Liver (tissue), 9 donors: Measurements from ENCODE around the gene AK3. TPM values are rescaled to one million over a fixed set of nuclear protein-coding genes. Genes with fewer than 3 reads are reported as not detected.
A peak's percentile ranks its signal among the peaks of the same experiment; 100 is the strongest.

Experiments
- DNase-seq: peaks from one replicate; pipeline ENCODE4 v3.0.0-alpha.2; 2017; ENCODE audit warnings: low spot score
- H3K27ac ChIP-seq, 2 donors: one replicate each; pipeline ENCODE4 v1.7.0; 2013; ENCODE audit warnings: inconsistent platforms in 2 of 2, low read length in 2 of 2, control low read depth in 1 of 2, low read depth in 1 of 2, mild to moderate bottlenecking in 1 of 2
- H3K27me3 ChIP-seq, 4 donors: one replicate each; pipeline versions ENCODE4 v1.6.1 to v1.7.0; 2013; ENCODE audit warnings: low read length in 3 of 4, inconsistent platforms in 1 of 4, mild to moderate bottlenecking in 1 of 4, moderate library complexity in 1 of 4; ENCODE audit not compliant: control insufficient read depth in 4 of 4, insufficient read depth in 4 of 4
- H3K36me3 ChIP-seq, 4 donors: one replicate each; pipeline versions ENCODE4 v1.6.1 to v1.7.0; 2013; ENCODE audit warnings: low read length in 3 of 4, mild to moderate bottlenecking in 3 of 4, low read depth in 1 of 4, moderate library complexity in 1 of 4; ENCODE audit not compliant: control insufficient read depth in 4 of 4, insufficient read depth in 3 of 4
- H3K4me1 ChIP-seq, 4 donors: one replicate each; pipeline versions ENCODE4 v1.6.1 to v1.7.0; 2013; ENCODE audit warnings: low read length in 3 of 4, mild to moderate bottlenecking in 3 of 4, moderate library complexity in 1 of 4; ENCODE audit not compliant: control insufficient read depth in 4 of 4, insufficient read depth in 4 of 4
- H3K4me3 ChIP-seq, 3 donors: one replicate each; pipeline versions ENCODE4 v1.6.1 to v1.7.0; 2013; ENCODE audit warnings: low read length in 3 of 3, control low read depth in 1 of 3, low read depth in 1 of 3, mild to moderate bottlenecking in 1 of 3
- H3K9ac ChIP-seq, 2 donors: one replicate each; pipeline ENCODE4 v1.7.0; 2013; ENCODE audit warnings: low read length in 2 of 2, mild to moderate bottlenecking in 2 of 2, moderate library complexity in 2 of 2, control low read depth in 1 of 2, low read depth in 1 of 2
- H3K9me3 ChIP-seq, 4 donors: one replicate each; pipeline versions ENCODE4 v1.6.1 to v1.7.0; 2013; ENCODE audit warnings: low read length in 3 of 4; ENCODE audit not compliant: control insufficient read depth in 4 of 4
- ATF3 ChIP-seq: IDR thresholded peaks from 2 replicates; pipeline ENCODE4 v1.6.1; 2016; ENCODE audit warnings: antibody characterized with exemption
- EGR1 ChIP-seq, 2 donors: IDR thresholded peaks; 2 replicates each; pipeline ENCODE4 v1.6.1; 2016 to 2018; ENCODE audit warnings: antibody characterized with exemption in 2 of 2, low read depth in 2 of 2
- FOXA1 ChIP-seq: IDR thresholded peaks from 2 replicates; pipeline ENCODE4 v1.6.1; 2016; ENCODE audit warnings: antibody characterized with exemption
- FOXA2 ChIP-seq: IDR thresholded peaks from 2 replicates; pipeline ENCODE4 v1.6.1; 2016; ENCODE audit warnings: antibody characterized with exemption
- GABPA ChIP-seq, 2 donors: IDR thresholded peaks in 1 of 2; conservative IDR thresholded peaks in 1 of 2; 2 replicates each; pipeline ENCODE4 v1.6.1; 2016; ENCODE audit warnings: antibody characterized with exemption in 2 of 2, mild to moderate bottlenecking in 1 of 2, moderate library complexity in 1 of 2
- HNF4A ChIP-seq, 2 donors: conservative IDR thresholded peaks; 2 replicates each; pipeline ENCODE4 v1.6.1; 2016; ENCODE audit warnings: antibody characterized with exemption in 2 of 2, mild to moderate bottlenecking in 2 of 2
- HNF4G ChIP-seq: IDR thresholded peaks from 2 replicates; pipeline ENCODE4 v1.6.1; 2016; ENCODE audit warnings: antibody characterized with exemption
- JUND ChIP-seq, 2 donors: IDR thresholded peaks; 2 replicates each; pipeline ENCODE4 v1.6.1; 2016; ENCODE audit warnings: antibody characterized with exemption in 2 of 2
- MAX ChIP-seq: IDR thresholded peaks from 2 replicates; pipeline ENCODE4 v1.6.1; 2016; ENCODE audit warnings: antibody characterized with exemption
- NR2F2 ChIP-seq: IDR thresholded peaks from 2 replicates; pipeline ENCODE4 v1.6.1; 2016; ENCODE audit warnings: antibody characterized with exemption
- RAD21 ChIP-seq, 2 donors: IDR thresholded peaks; 2 replicates each; pipeline ENCODE4 v1.6.1; 2016; ENCODE audit warnings: antibody characterized with exemption in 2 of 2, mild to moderate bottlenecking in 2 of 2
- RXRA ChIP-seq, 2 donors: IDR thresholded peaks; 2 replicates each; pipeline ENCODE4 v1.6.1; 2017 to 2018; ENCODE audit warnings: antibody characterized with exemption in 2 of 2, mild to moderate bottlenecking in 1 of 2
- SP1 ChIP-seq: IDR thresholded peaks from 2 replicates; pipeline ENCODE4 v1.6.1; 2018; ENCODE audit warnings: antibody characterized with exemption, mild to moderate bottlenecking
- TAF1 ChIP-seq: conservative IDR thresholded peaks from 2 replicates; pipeline ENCODE4 v1.6.1; 2016; ENCODE audit warnings: antibody characterized with exemption, mild to moderate bottlenecking
- YY1 ChIP-seq: IDR thresholded peaks from 2 replicates; pipeline ENCODE4 v1.6.1; 2016; ENCODE audit warnings: antibody characterized with exemption, mild to moderate bottlenecking
- ZBTB33 ChIP-seq: IDR thresholded peaks from 2 replicates; pipeline ENCODE4 v1.6.1; 2016; ENCODE audit warnings: antibody characterized with exemption
- WGBS: extraction: QIAGEN DNeasy Blood & Tissue Kit; methylation state at CpG from one replicate; pipeline ENCODE4 v1.1.7; 2013; 5-methylcytosine and 5-hydroxymethylcytosine counted together
- polyA plus RNA-seq, 2 donors: library from polyadenylated mRNA; stranded (reverse) in 1 of 2; unstranded in 1 of 2; fragments of 200-250 nt in 1 of 2; fragments of >200 nt in 1 of 2; fragmentation: Nextera tagmentation in 1 of 2; extraction: Ambion mirVana in 1 of 2; gene quantifications; one replicate each; pipeline versions ENCODE4 v1.2.1 to v1.2.3, GENCODE V29; 2013 to 2015
- total RNA-seq, 2 donors: library from RNA; depleted of rRNA; stranded (reverse); fragments of >200 nt; gene quantifications; one replicate each; pipeline ENCODE4 v1.2.3, GENCODE V29; 2014
- donor health status: healthy.
- donor health status: healthy.
- donor health status: healthy.
- donor health status: healthy.
- donor health status: healthy.

The AK3 gene
- total and polyA plus RNA-seq, 4 donors = 70.6 to 181 (median 101) TPM

- no peaks in the 10 kb centered on the region for H3K9me3 ChIP-seq
- no peak overlapping the region for H3K27ac ChIP-seq
- H3K4me3 ChIP-seq = no peak overlapping the region
- no peak overlapping the region for H3K9ac ChIP-seq
- no peak for TF ChIP-seq NR2F2
- no peak for TF ChIP-seq EGR1 (IDR thresholded peaks at IDR 0.05; ENCODE audit: low read depth in 2 of 2)
- TF ChIP-seq FOXA1 = no peak
- no peak for TF ChIP-seq FOXA2
- no peak for TF ChIP-seq SP1
- no peak for TF ChIP-seq ZBTB33
- TF ChIP-seq HNF4G = no peak
- TF ChIP-seq JUND (IDR thresholded peaks at IDR 0.05) = no peak
- TF ChIP-seq YY1 = no peak
- no peak for TF ChIP-seq MAX
- no peak for TF ChIP-seq HNF4A (conservative IDR thresholded peaks at IDR 0.05)
- no peak for TF ChIP-seq GABPA (IDR thresholded peaks at IDR 0.05 in 1 of 2, conservative IDR thresholded peaks at IDR 0.05 in 1 of 2)
- no peak for TF ChIP-seq TAF1
- TF ChIP-seq RAD21 (IDR thresholded peaks at IDR 0.05) = no peak
- no peak for TF ChIP-seq RXRA (IDR thresholded peaks at IDR 0.05)
- TF ChIP-seq ATF3 = no peak
- no peaks in the 10 kb centered on the region for H3K27me3 ChIP-seq
- peaks cover 0 to 10% (median 3%) of the 10 kb centered on the region in 4 donors for H3K4me1 ChIP-seq
- DNase-seq = no peak
- 82% methylated on average over 3 of the region's 3 CpGs for WGBS
- no peaks in the 10 kb centered on the region for H3K36me3 ChIP-seq
Observed at GRCh38 chr9:4764033-4764432, 23.0 kb upstream of the AK3 start.

GRCh38 chr9:4762886-4763541 lies 22.0 kb upstream of the AK3 start:
- Histone ChIP-seq H3K9me3 (no peaks in the 10 kb centered on the region), H3K9ac (peak overlapping the region in 1 of 2 donors; percentile 26), H3K36me3 (no peaks in the 10 kb centered on the region), H3K27ac (peak overlapping the region; percentile 27 to 46), H3K4me3 (no peak overlapping the region), H3K4me1 (peaks cover 0 to 10% (median 3%) of the 10 kb centered on the region in 4 donors), H3K27me3 (no peaks in the 10 kb centered on the region)
- TF ChIP-seq ATF3 (no peak), RAD21 (IDR thresholded peaks at IDR 0.05) (peak in 1 of 2 donors; percentile 3), NR2F2 (peak; percentile 72)
- 51% methylated on average over 14 of the region's 14 CpGs for WGBS
- peak; percentile 83 for DNase-seq
